ENCODE data around the gene RNF31.

DNA sequence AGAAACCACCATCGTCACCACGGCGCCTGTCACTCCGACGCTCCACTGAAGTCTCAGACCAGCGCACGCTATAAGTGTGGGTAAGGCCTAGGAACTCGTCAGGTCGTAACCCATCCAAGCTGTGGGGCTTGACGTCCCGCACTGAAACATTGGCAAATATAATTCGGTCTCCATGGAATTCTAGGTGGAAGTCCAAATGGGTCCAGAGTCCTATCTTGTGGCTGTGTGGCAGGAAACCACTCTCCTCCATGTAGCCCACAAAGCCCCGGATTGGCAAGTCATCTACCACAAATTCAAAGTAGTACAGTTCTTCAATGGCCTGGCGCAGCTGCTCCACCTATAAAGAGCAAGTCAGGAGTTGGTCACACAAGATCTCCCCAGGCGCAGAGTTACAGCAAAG lies 45.6 kb downstream of the RNF31 start:
- no peak for TF ChIP-seq POLR2A (IDR thresholded peaks at IDR 0.05; ENCODE audit: low read depth, low read length)
- TF ChIP-seq TAF1 (IDR thresholded peaks at IDR 0.05; ENCODE audit: borderline replicate concordance, low read depth, low read length) = no peak

Measured in GM12892 (cell line).